ENCODE results near the gene NMT1. TPM values are rescaled to one million over a fixed set of nuclear protein-coding genes. Genes with fewer than 3 reads are reported as not detected.

NMT1 gene
- total and polyA plus RNA-seq, 2 of the 13 experiments (the other 11 are each of a cell fraction or from before 2014, with no cell fraction given): 75.7 to 142 TPM

- TF ChIP-seq CTCF (CRISPR knock-in tag; IDR thresholded peaks at IDR 0.05) (no peak), RCOR2 (CRISPR knock-in tag; IDR thresholded peaks at IDR 0.05) (no peak), HNF4G (IDR thresholded peaks at IDR 0.05; ENCODE audit: borderline replicate concordance, low read depth, low read length) (no peak), HNF4G (CRISPR knock-in tag; IDR thresholded peaks at IDR 0.05; ENCODE audit: borderline replicate concordance, low read depth) (no peak), RBM22 (optimal IDR thresholded peaks at IDR 0.05; ENCODE audit: low read length) (no peak), MXD4 (CRISPR knock-in tag; IDR thresholded peaks at IDR 0.05) (0 out of 2 replicates have a peak, but pooled peaks have one; percentile 3), ZNF44 (CRISPR knock-in tag; IDR thresholded peaks at IDR 0.05) (0 out of 2 replicates have a peak, but pooled peaks have one; percentile 22), ZNF784 (CRISPR knock-in tag; IDR thresholded peaks at IDR 0.05; ENCODE audit: borderline replicate concordance) (0 out of 2 replicates have a peak, but pooled peaks have one; percentile 34), TBP (CRISPR knock-in tag; IDR thresholded peaks at IDR 0.05) (no peak), ZNF747 (CRISPR knock-in tag; IDR thresholded peaks at IDR 0.05; ENCODE audit: borderline replicate concordance) (peak; percentile 59; the same call in 1 of the 2 replicates), GLI4 (CRISPR knock-in tag; IDR thresholded peaks at IDR 0.05; ENCODE audit: borderline replicate concordance) (peak; percentile 71; the same call in 1 of the 2 replicates), CBFB (CRISPR knock-in tag; IDR thresholded peaks at IDR 0.05) (no peak), ZNF24 (IDR thresholded peaks at IDR 0.05) (no peak), ZNF142 (CRISPR knock-in tag; IDR thresholded peaks at IDR 0.05) (peak; percentile 69; the same call in 1 of the 2 replicates), DNMT3B (CRISPR knock-in tag; conservative IDR thresholded peaks at IDR 0.05) (no peak), HDAC6 (IDR thresholded peaks at IDR 0.05; ENCODE audit: low read depth, low read length) (no peak), POLR2AphosphoS5 (IDR thresholded peaks at IDR 0.05; ENCODE audit: low read depth, low read length) (no peak; the same call in 1 of the 2 replicates), ZNF337 (CRISPR knock-in tag; IDR thresholded peaks at IDR 0.05; ENCODE audit: borderline replicate concordance, low read depth) (0 out of 2 replicates have a peak, but pooled peaks have one; percentile 35), NFATC3 (CRISPR knock-in tag; IDR thresholded peaks at IDR 0.05) (0 out of 2 replicates have a peak, but pooled peaks have one; percentile 39)
Measured at GRCh38 chr17:45150911-45151809, 90.0 kb downstream of the NMT1 start (continued).

Data from HepG2 (cell line).